GM19193 (cell line): Measurements from ENCODE around the gene CCDC192.

Source experiments
- POLR2A ChIP-seq: IDR thresholded peaks from 4 replicates; pipeline ENCODE4 v1.6.1; 2011; ENCODE audit not compliant: insufficient read depth, insufficient read length; ENCODE audit errors: extremely low read depth

CCDC192 gene

DNA sequence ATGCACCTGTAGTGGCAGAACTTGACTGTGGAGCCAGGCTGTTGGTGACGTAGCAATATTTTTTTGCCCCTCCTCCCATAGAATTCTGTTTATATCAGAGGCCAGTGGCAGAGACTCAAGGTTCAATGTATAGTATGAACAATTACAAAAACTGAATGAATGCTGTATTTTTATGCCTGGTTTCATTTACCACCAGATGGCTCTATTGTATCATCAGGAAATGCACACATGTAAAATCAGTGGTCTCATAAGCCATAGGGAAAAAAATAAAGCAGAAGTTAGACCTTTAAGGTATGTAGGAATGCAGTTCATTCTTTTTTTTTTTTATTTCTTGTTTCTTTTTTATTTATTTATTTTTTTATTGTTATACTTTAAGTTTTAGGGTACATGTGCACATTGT, 43.6 kb downstream of the CCDC192 start:
- TF ChIP-seq POLR2A = no peak

DNA sequence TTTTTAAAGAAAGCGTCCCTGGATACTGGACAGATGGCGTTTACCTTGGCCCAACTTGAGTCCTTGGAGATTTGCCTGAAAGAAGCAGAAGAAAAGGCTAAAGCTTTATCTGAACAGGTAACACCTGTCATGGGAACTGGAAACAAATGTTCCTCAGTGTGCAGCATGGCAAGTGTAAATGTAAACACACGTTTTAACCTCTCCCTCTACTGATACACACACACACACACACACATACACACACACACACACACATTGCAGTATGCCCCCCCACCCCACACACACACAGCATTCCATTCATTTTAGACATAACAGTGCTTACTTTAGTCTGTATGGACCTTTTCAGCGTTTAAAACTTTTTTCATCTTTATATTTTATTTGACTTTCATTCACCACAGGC, 51.1 kb downstream of the CCDC192 start:
- no peak for TF ChIP-seq POLR2A

DNA sequence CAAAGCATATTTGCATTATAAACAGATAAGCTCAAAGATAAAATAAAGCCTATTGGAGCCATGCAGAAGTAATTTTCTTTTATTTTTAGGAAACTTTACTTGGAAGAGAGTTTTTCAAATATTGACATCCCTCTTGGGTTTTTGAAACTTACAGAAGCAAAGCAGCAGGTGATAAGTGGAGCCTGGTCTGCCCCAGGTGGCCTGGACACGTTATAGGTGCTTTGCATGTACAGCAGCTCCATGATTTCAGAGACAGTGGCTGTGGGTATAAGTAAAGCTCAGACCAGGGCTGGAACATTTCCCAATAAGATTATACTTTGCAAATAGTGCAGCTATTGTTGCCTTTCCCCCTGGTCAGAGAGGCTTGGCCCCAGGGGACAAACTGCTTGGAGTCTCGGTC, 51.5 kb downstream of the CCDC192 start:
- no peak for TF ChIP-seq POLR2A

GRCh38 chr5:127757576-127757975, 54.4 kb downstream of the CCDC192 start:
- no peak for TF ChIP-seq POLR2A

- TF ChIP-seq POLR2A = no peak
Observed at GRCh38 chr5:127758766-127759283, 55.6 kb downstream of the CCDC192 start.

GRCh38 chr5:127761869-127762268, 58.7 kb downstream of the CCDC192 start:
- no peak for TF ChIP-seq POLR2A

DNA sequence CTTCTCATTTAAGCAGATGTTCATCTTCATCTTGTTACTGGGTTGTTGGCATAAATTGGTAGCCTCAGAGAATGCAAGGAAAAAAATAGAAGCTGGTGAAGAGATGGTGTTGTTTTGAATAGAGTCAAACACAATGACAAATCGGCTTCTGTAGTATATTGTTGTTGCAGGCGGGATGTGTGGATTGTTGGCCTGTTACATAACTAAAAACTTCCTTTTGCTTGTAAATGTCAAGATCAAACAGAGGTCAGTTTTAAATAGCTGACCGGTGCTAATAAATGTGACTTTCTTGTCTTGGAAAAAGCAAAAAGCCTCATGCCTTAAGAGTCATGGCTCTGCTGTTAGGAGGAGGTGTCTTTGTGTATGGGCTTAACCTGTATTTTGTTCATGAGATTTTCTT, 59.2 kb downstream of the CCDC192 start:
- TF ChIP-seq POLR2A = no peak

- no peak for TF ChIP-seq POLR2A
Observed at GRCh38 chr5:127766676-127767335, 63.6 kb downstream of the CCDC192 start.

GRCh38 chr5:127769386-127769785, 66.2 kb downstream of the CCDC192 start:
- TF ChIP-seq POLR2A = no peak

DNA sequence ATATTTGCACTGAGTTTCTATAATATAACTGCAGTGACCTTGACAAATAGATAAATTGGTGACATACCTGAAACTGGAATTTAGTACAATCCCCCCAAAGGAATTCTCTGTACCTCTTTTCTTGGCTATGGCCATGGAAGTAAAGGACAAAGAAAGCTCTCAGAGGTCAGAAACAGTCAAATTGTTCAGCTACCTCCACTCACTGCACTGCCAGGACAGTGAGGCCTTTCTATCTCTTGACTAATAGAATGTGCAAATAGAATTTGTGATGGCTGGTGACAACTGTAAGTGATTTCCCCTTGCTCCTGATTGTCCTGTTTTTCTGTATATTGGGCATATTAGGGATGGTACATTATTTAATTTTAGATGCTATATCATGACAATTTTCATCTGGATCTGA, 67.1 kb downstream of the CCDC192 start:
- no peak for TF ChIP-seq POLR2A

GRCh38 chr5:127772531-127772930, 69.3 kb downstream of the CCDC192 start:
- TF ChIP-seq POLR2A = no peak

GRCh38 chr5:127774221-127774620, 71.0 kb downstream of the CCDC192 start:
- TF ChIP-seq POLR2A = no peak

DNA sequence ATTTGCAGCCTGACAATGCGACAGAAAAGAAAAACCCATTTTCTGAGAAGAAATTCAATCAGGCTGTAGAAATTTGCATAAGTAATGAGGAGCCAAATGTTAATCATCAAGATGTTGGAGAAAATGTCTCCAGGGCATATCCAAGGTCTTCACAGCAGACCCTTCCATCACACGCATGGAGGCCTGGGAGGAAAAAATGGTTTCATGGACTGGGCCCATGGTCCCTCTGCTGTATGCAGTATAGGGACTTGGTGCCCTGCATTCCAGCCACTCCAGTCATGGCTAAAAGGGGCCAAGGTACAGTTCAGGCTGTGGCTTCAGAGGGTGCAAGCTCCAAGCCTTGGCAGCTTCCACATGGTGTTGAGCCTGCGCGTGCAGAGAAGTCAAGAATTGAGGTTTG, 73.3 kb downstream of the CCDC192 start:
- no peak for TF ChIP-seq POLR2A

DNA sequence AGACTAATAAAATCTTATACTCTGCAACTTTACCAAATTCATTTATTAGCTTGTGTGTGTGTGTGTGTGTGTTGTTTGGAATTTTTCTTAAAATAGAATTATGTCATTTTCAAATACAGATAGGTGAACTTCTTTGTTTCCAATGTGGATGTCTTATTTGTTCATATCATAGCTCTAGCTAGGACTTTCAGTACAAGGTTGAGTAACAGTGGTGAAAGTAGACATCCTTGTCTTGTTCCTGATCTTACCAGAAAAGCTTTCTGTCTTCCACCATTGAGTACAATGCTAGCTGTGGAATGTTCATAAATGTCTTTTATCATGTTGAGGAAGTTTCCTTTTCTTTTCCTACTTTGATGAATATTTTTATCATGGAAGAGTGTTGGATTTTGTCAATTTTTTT, 74.8 kb downstream of the CCDC192 start:
- no peak for TF ChIP-seq POLR2A

DNA sequence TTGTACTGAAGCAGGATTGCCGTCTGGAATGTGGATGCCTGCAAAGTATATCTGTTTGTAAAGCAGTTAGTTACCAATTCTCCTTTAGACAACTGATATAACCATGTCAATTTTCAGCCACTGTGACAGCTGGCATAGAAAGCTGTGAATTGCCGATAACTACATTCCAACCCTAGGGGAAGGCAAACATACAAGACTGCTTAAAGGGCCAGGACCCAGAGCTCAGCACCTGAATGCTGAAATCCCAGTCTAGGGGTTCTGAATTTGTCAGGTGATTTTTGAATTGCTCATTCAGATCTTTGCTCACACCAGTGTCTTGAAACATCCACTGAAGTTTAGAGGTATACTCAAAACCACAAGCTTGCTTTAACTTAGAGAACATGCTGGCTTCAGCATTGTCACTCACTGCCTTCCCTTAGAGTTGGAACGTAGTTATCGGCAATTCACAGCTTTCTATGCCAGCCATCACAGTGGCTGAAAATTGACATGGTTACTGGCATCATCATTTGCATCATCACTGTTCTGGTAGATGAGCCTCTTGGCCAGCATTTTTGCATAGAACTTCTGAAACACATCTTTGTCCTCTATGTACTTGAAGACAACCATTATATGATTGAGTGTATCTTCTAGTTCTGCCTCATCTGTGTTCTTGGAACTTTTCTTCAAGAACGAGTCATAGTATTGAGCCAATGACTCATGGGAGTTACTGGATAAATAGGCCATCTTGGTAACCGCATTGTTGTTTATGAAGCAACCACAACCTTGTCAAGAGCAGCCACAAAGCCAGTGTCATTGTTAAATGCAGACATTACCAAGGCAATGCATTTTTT, 82.1 kb downstream of the CCDC192 start:
- no peak for TF ChIP-seq POLR2A

GRCh38 chr5:127791439-127791838, 88.2 kb downstream of the CCDC192 start:
- TF ChIP-seq POLR2A = no peak
